ENCODE data around the gene ZNF215. TPM values are rescaled to one million over a fixed set of nuclear protein-coding genes. Genes with fewer than 3 reads are reported as not detected.
"Not testable (repeated sequence)": the region's sequence is repeated elsewhere in the genome, so short reads cannot be mapped to it uniquely, and the experiment has no call there.

The ZNF215 gene
- total RNA-seq, 1 donor = 3.5 TPM

DNA sequence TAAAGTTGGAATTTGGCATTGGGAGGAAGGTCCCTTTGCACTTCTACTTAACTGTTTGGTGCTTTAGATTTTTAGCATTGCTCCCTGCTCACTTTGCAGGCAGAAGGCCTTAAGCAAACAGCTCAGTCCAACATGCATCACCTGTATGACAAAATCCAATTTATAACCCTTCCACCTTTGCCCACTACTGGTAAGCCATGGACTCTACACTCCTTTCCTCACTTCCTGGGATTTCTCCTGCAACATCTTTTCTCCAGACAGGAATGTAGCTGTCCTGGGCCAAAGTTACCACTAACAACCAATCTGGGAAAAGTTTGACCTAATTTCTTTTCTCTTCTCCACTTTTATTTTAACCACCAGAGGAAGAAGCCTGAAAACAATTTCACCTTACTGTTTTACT lies 32.1 kb upstream of the ZNF215 start:
- TF ChIP-seq, protein P1, sequence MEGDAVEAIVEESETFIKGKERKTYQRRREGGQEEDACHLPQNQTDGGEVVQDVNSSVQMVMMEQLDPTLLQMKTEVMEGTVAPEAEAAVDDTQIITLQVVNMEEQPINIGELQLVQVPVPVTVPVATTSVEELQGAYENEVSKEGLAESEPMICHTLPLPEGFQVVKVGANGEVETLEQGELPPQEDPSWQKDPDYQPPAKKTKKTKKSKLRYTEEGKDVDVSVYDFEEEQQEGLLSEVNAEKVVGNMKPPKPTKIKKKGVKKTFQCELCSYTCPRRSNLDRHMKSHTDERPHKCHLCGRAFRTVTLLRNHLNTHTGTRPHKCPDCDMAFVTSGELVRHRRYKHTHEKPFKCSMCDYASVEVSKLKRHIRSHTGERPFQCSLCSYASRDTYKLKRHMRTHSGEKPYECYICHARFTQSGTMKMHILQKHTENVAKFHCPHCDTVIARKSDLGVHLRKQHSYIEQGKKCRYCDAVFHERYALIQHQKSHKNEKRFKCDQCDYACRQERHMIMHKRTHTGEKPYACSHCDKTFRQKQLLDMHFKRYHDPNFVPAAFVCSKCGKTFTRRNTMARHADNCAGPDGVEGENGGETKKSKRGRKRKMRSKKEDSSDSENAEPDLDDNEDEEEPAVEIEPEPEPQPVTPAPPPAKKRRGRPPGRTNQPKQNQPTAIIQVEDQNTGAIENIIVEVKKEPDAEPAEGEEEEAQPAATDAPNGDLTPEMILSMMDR (IDR thresholded peaks at IDR 0.05; ENCODE audit: insufficient read depth, low read length) = no peak
- no peak overlapping the region for H3K4me3 ChIP-seq (ENCODE audit: low read depth, low read length)
- no peak for DNase-seq (ENCODE audit: low read depth)

DNA sequence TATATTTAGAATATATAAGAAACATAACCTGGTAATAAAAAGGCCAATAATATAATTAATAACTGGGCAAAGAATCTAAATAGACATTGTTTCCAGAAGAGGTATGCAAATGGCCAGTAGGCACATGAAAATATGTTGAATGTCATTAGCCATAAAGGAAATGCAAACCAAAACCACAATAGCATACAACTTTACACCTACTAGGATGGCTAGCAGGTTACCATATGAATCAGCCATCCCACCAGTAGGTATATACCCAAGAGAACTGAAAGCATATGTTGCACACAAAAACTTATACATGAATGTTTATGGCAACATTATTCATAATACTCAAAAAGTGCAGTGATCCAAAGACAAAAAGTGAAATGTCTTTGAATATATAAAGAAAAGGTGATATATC lies 31.2 kb upstream of the ZNF215 start:
- no peak overlapping the region for H3K4me3 ChIP-seq (ENCODE audit: low read depth, low read length)

DNA sequence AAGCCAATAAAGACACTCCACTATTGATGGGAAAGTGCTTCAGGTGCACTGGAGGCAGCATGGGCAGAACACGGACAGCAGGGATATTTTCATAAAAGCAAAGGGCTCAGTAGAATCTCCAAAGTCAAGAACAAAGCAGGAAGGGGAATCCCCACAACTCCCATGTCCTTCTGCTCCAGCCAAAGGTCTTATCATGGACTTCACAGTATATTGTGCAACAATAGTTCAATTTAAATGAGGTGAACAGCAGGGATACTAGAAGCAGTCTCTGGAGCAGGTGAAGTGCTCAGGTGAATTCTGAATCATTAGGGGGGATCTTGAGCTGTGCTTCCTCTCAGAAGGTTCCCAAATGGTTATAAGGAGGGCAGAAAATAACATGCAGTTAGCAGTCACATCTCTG lies 27.3 kb upstream of the ZNF215 start:
- H3K4me3 ChIP-seq (ENCODE audit: low read depth, low read length) = no peak overlapping the region
- no peak for DNase-seq (ENCODE audit: low read depth)
- TF ChIP-seq, protein P1 (IDR thresholded peaks at IDR 0.05; ENCODE audit: insufficient read depth, low read length) = no peak

More for the DNA sequence above, 31.2 kb upstream of the ZNF215 start:
- TF ChIP-seq, protein P1 (IDR thresholded peaks at IDR 0.05; ENCODE audit: insufficient read depth, low read length) = no peak
- DNase-seq (ENCODE audit: low read depth) = no peak

DNA sequence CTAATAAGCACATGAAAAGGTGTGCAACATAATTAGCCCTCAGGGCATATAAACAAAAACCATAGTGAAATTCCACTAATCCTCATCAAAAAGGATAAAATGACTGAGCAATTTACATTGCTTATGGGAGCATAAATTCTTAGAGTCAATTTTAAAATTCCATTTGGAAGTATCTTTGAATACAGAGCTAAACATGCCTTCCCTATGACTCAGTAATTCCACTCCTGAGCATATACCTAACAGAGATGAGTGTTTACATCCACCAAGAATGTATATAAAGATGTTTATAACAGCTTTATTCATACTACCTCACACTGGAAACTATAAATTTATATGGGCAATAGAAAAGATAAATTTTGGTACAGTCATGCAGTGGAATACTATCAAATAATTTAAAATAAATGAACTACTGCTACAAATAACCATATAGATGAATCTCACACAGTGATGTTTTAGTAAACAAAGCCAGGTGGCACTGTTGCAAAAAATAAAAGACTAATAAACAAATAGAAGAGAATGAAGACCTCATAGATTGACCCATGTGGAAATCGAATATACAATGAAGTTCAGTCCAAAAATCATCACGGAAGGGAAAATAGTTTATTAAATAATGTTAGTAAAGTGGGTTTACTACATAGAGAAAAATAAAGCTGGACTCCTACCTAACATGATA lies 25.8 kb upstream of the ZNF215 start:
- TF ChIP-seq, protein P1 (IDR thresholded peaks at IDR 0.05; ENCODE audit: insufficient read depth, low read length) = no peak
- DNase-seq (ENCODE audit: low read depth) = no peak
- H3K4me3 ChIP-seq (ENCODE audit: low read depth, low read length) = no peak overlapping the region

DNA sequence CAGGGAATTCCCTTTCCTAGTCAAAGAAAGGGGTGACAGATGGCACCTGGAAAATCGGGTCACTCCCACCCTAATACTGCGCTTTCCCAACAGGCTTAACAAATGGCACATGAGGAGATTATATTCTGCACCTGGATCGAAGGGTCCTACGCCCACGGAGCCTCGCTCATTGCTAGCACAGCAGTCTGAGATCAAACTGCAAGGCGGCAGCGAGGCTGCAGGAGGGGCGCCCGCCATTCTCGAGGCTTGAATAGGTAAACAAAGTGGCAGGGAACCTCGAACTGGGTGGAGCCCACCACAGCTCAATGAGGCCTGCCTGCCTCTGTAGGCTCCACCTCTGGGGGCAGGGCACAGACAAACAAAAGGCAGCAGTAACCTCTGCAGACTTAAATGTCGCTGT lies 21.4 kb upstream of the ZNF215 start:
- not testable (repeated sequence) for H3K4me3 ChIP-seq (ENCODE audit: low read depth, low read length); DNase-seq (ENCODE audit: low read depth)

DNA sequence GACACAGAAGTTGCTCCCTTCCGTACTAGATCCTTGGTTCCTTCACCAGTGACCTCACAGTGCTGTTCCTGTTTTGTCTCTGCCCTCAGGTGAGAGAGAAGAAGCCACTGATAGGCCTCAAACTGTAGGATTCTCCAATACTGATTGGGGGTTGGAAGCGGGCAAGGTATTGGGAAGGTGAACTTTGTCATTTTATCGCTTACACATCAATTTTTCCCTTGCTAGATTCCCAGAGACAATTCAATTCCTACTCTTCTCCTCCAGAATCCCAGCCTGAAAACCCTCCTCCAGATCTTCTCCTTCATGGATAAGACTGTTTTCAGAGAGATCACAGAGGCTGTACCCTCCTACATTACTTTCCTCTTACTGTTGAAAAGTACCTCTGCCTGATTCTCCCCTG lies 14.8 kb upstream of the ZNF215 start:
- no peak overlapping the region for H3K4me3 ChIP-seq (ENCODE audit: low read depth, low read length)
- TF ChIP-seq, protein P1 (IDR thresholded peaks at IDR 0.05; ENCODE audit: insufficient read depth, low read length) = no peak

DNA sequence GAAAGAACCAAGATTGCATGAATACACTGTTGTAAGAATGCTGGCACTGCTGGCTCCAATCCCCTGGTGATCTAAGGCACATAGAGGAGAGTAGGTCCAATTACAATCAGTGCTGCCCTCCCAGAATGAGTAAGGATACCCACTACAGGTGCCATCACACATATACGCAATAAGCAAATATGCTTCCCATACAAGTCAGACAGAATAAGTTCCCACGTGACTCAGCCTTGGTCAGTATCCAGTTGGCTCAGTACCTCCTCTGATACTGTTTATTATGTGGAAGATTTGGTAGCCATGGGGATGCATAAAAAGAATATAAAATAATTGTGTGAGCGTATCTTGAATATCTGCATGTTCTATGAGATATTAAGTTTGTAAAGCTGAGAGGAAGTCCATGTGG lies 14.3 kb upstream of the ZNF215 start:
- TF ChIP-seq, protein P1 (IDR thresholded peaks at IDR 0.05; ENCODE audit: insufficient read depth, low read length) = no peak
- no peak overlapping the region for H3K4me3 ChIP-seq (ENCODE audit: low read depth, low read length)
- peak; percentile 73 for DNase-seq (ENCODE audit: low read depth)

More for the DNA sequence above, 14.8 kb upstream of the ZNF215 start:
- no peak for DNase-seq (ENCODE audit: low read depth)
